Lung (tissue), 12 donors: Measurements from ENCODE around the gene C20orf173. TPM values are rescaled to one million over a fixed set of nuclear protein-coding genes. Genes with fewer than 3 reads are reported as not detected.

Experiments used
- ATAC-seq: fragments of 200-7000 bp; cut with Tn5 transposase; one replicate; pipeline ENCODE4 v1.9.1; 2020; ENCODE audit warnings: moderate number of reproducible peaks; ENCODE audit not compliant: insufficient read depth, low FRiP score
- DNase-seq, 3 donors: peaks; one replicate each; pipeline ENCODE4 v3.0.0-alpha.2; 2013 to 2017
- H3K27ac ChIP-seq, 2 donors: one replicate each; pipeline ENCODE4 v1.5.1; 2013; ENCODE audit warnings: mild to moderate bottlenecking in 2 of 2, moderate library complexity in 2 of 2, control low read depth in 1 of 2, inconsistent platforms in 1 of 2, low read depth in 1 of 2, low read length in 1 of 2
- H3K27me3 ChIP-seq, 3 donors: one replicate each; pipeline ENCODE4 v1.5.1; 2013; ENCODE audit warnings: low read length in 2 of 3; ENCODE audit not compliant: control insufficient read depth in 3 of 3, insufficient read depth in 3 of 3
- H3K36me3 ChIP-seq, 4 donors: one replicate each; pipeline ENCODE4 v1.5.1; 2013; ENCODE audit warnings: low read length in 4 of 4, mild to moderate bottlenecking in 1 of 4, moderate library complexity in 1 of 4; ENCODE audit not compliant: control insufficient read depth in 4 of 4, insufficient read depth in 4 of 4
- H3K4me1 ChIP-seq, 5 donors: one replicate each; pipeline ENCODE4 v1.5.1; 2013; ENCODE audit warnings: low read length in 5 of 5, mild to moderate bottlenecking in 2 of 5, moderate library complexity in 1 of 5; ENCODE audit not compliant: control insufficient read depth in 5 of 5, insufficient read depth in 5 of 5
- H3K4me3 ChIP-seq: one replicate; pipeline ENCODE4 v1.5.1; 2013; ENCODE audit warnings: mild to moderate bottlenecking, control low read depth, moderate library complexity
- H3K9ac ChIP-seq, 2 donors: one replicate each; pipeline ENCODE4 v1.5.1; 2013; ENCODE audit warnings: low read length in 2 of 2, control low read depth in 1 of 2; ENCODE audit not compliant: insufficient read depth in 1 of 2
- H3K9me3 ChIP-seq, 4 donors: one replicate each; pipeline ENCODE4 v1.5.1; 2013; ENCODE audit warnings: low read length in 3 of 4, mild to moderate bottlenecking in 1 of 4, moderate library complexity in 1 of 4; ENCODE audit not compliant: control insufficient read depth in 4 of 4, insufficient read depth in 3 of 4
- CTCF ChIP-seq: IDR thresholded peaks from 2 replicates; pipeline ENCODE4 v1.5.1; 2012; ENCODE audit warnings: mild to moderate bottlenecking; ENCODE audit errors: control extremely low read depth, extremely low read depth
- WGBS, 2 donors: extraction: QIAGEN DNeasy Blood & Tissue Kit; methylation state at CpG; one replicate each; pipeline ENCODE4 v1.1.7; 2013; 5-methylcytosine and 5-hydroxymethylcytosine counted together
- polyA plus RNA-seq, 2 donors: library from polyadenylated mRNA; stranded (reverse); fragments of 200-250 nt; gene quantifications; one replicate each; pipeline ENCODE4 v1.2.1, GENCODE V29; 2013
- total RNA-seq, 2 donors: library from RNA; depleted of rRNA in 1 of 2; stranded (reverse); fragments of >200 nt in 1 of 2; gene quantifications; one replicate each; pipeline ENCODE4 v1.2.1, GENCODE V29; 2014 to 2021
- donor health status: control.
- donor health status: control.
- donor health status: Bipolar disorder and iron deficiency.
- donor health status: healthy.
- donor health status: DM: yes; HTN: yes; CAD: no.

Gene C20orf173
- total and polyA plus RNA-seq, 4 donors = not detected

- WGBS, 2 donors = 88 to 89% methylated on average over 6 of the region's 6 CpGs
- Histone ChIP-seq H3K27me3 (no peaks in the 10 kb centered on the region), H3K4me1 (no peaks in the 10 kb centered on the region), H3K36me3 (peaks cover 12 to 56% (median 44%) of the 10 kb centered on the region in 4 donors), H3K4me3 (no peak overlapping the region), H3K9me3 (no peaks in the 10 kb centered on the region), H3K27ac (no peak overlapping the region), H3K9ac (no peak overlapping the region)
- DNase-seq (no peak), ATAC-seq (no peak)
- no peak for TF ChIP-seq CTCF
Observed at GRCh38 chr20:35506872-35507638, 22.4 kb downstream of the C20orf173 start.

GRCh38 chr20:35506179-35506578 lies 23.3 kb downstream of the C20orf173 start:
- ATAC-seq (no peak), DNase-seq (no peak)
- no peak overlapping the region for H3K4me3 ChIP-seq
- no peak for TF ChIP-seq CTCF
- H3K9me3 ChIP-seq = no peaks in the 10 kb centered on the region
- peaks cover 12 to 55% (median 43%) of the 10 kb centered on the region in 4 donors for H3K36me3 ChIP-seq
- H3K27me3 ChIP-seq = no peaks in the 10 kb centered on the region
- H3K4me1 ChIP-seq = no peaks in the 10 kb centered on the region
- WGBS, 2 donors = 78 to 84% methylated on average over 3 of the region's 3 CpGs
- H3K9ac ChIP-seq = no peak overlapping the region
- no peak overlapping the region for H3K27ac ChIP-seq

- H3K4me3 ChIP-seq = no peak overlapping the region
- 97 to 98% methylated on average over 5 of the region's 5 CpGs for WGBS, 2 donors
- ATAC-seq (no peak), DNase-seq (no peak)
- no peak overlapping the region for H3K27ac ChIP-seq
- H3K9ac ChIP-seq = no peak overlapping the region
- no peaks in the 10 kb centered on the region for H3K9me3 ChIP-seq
- no peaks in the 10 kb centered on the region for H3K4me1 ChIP-seq
- peaks cover 5 to 57% (median 43%) of the 10 kb centered on the region in 4 donors for H3K36me3 ChIP-seq
- TF ChIP-seq CTCF = no peak
- no peaks in the 10 kb centered on the region for H3K27me3 ChIP-seq
Observed at GRCh38 chr20:35504751-35505150, 24.7 kb downstream of the C20orf173 start.
